GM23338 (cell line): ENCODE results near the gene MAP2K1. TPM values are rescaled to one million over a fixed set of nuclear protein-coding genes. Genes with fewer than 3 reads are reported as not detected.

ENCODE experiments used
- ATAC-seq: fragments of 200-7000 bp; cut with Tn5 transposase; 3 replicates; pipeline ENCODE4 v1.9.1; 2020
- DNase-seq: peaks from one replicate; pipeline ENCODE4 v3.0.0-alpha.2; 2015; ENCODE audit warnings: low spot score
- H2AFZ ChIP-seq: fragments of 200-600 bp; sonication (generic); 2 replicates; pipeline ENCODE4 v1.8.0; 2016; ENCODE audit warnings: antibody characterized with exemption, mild to moderate bottlenecking, moderate library complexity
- H3F3A ChIP-seq: fragments of 200-600 bp; sonication (generic); replicated peaks from 2 replicates; pipeline ENCODE4 v1.8.0; 2017; ENCODE audit warnings: antibody characterized with exemption, mixed run types, low read depth
- H3K27ac ChIP-seq: fragments of 200-600 bp; sonication (generic); 2 replicates; pipeline ENCODE4 v1.6.1; 2016; ENCODE audit warnings: low read depth
- H3K27me3 ChIP-seq: fragments of 200-600 bp; sonication (generic); 2 replicates; pipeline ENCODE4 v1.8.0; 2016; ENCODE audit warnings: mild to moderate bottlenecking, mixed run types, moderate library complexity; ENCODE audit not compliant: insufficient read depth
- H3K36me3 ChIP-seq: fragments of 200-600 bp; sonication (generic); 2 replicates; pipeline ENCODE4 v1.8.0; 2016; ENCODE audit warnings: mild to moderate bottlenecking; ENCODE audit not compliant: insufficient read depth
- H3K4me1 ChIP-seq: fragments of 200-600 bp; sonication (generic); 2 replicates; pipeline ENCODE4 v1.8.0; 2016; ENCODE audit warnings: mild to moderate bottlenecking, moderate library complexity; ENCODE audit not compliant: insufficient read depth
- H3K4me2 ChIP-seq: fragments of 200-600 bp; sonication (generic); 2 replicates; pipeline ENCODE4 v1.7.1; 2017; ENCODE audit warnings: mixed run types
- H3K4me3 ChIP-seq: fragments of 200-600 bp; sonication (generic); 2 replicates; pipeline ENCODE4 v1.6.1; 2016; ENCODE audit warnings: mixed run types
- H3K79me2 ChIP-seq: fragments of 200-600 bp; sonication (generic); replicated peaks from 2 replicates; pipeline ENCODE4 v1.8.0; 2017; ENCODE audit warnings: mild to moderate bottlenecking; ENCODE audit not compliant: insufficient read depth
- H3K9me2 ChIP-seq: fragments of 200-600 bp; sonication (generic); 2 replicates; pipeline ENCODE4 v1.8.0; 2017; ENCODE audit not compliant: insufficient read depth
- H4K20me1 ChIP-seq: fragments of 200-600 bp; sonication (generic); replicated peaks from 2 replicates; pipeline ENCODE4 v1.8.0; 2017; ENCODE audit warnings: mild to moderate bottlenecking; ENCODE audit not compliant: insufficient read depth
- H3K27ac Mint-ChIP-seq: 2 replicates; pipeline ENCODE4 v1.8.0; 2020; ENCODE audit warnings: inconsistent platforms, mild to moderate bottlenecking, moderate library complexity, mixed read lengths
- H3K27me3 Mint-ChIP-seq: 3 replicates; pipeline ENCODE4 v1.8.0; 2022; ENCODE audit warnings: low read depth, mild to moderate bottlenecking, moderate library complexity, mixed read lengths, inconsistent platforms; ENCODE audit not compliant: insufficient read depth, poor library complexity
- H3K36me3 Mint-ChIP-seq: 3 replicates; pipeline ENCODE4 v1.8.0; 2021; ENCODE audit warnings: low read depth, mild to moderate bottlenecking, inconsistent platforms, moderate library complexity, mixed read lengths
- H3K4me1 Mint-ChIP-seq: 3 replicates; pipeline ENCODE4 v1.8.0; 2020; ENCODE audit warnings: mild to moderate bottlenecking, inconsistent platforms, mixed read lengths
- H3K4me3 Mint-ChIP-seq: 3 replicates; pipeline ENCODE4 v1.8.0; 2021; ENCODE audit warnings: moderate library complexity, mild to moderate bottlenecking, inconsistent platforms, mixed read lengths
- H3K9me3 Mint-ChIP-seq: 3 replicates; pipeline ENCODE4 v1.8.0; 2020; ENCODE audit warnings: moderate library complexity, mild to moderate bottlenecking, inconsistent platforms, mixed read lengths
- CREB1 ChIP-seq: fragments of 250-450 bp; sonication (Bioruptor Pico); IDR thresholded peaks from 2 replicates; pipeline ENCODE4 v1.5.0; 2020; ENCODE audit warnings: low read depth, mild to moderate bottlenecking, moderate library complexity
- EZH2 ChIP-seq: fragments of 200-600 bp; sonication (generic); IDR thresholded peaks from one replicate; pipeline ENCODE4 v1.8.0; 2017; ENCODE audit warnings: antibody characterized with exemption, mild to moderate bottlenecking, low read depth; ENCODE audit not compliant: unreplicated experiment
- EZH2phosphoT487 ChIP-seq: fragments of 200-600 bp; sonication (generic); IDR thresholded peaks from one replicate; pipeline ENCODE4 v1.8.1; 2018; ENCODE audit warnings: antibody characterized with exemption; ENCODE audit not compliant: unreplicated experiment
- JUNB ChIP-seq: IDR thresholded peaks from one replicate; pipeline ENCODE4 v1.6.1; 2016; ENCODE audit warnings: antibody characterized with exemption; ENCODE audit not compliant: unreplicated experiment
- STAT1 ChIP-seq: IDR thresholded peaks from one replicate; pipeline ENCODE4 v1.6.1; 2016; ENCODE audit warnings: antibody characterized with exemption; ENCODE audit not compliant: unreplicated experiment
- ZNF114 ChIP-seq: fragments of 250-450 bp; sonication (Bioruptor Pico); IDR thresholded peaks from 2 replicates; pipeline ENCODE4 v1.5.0; 2020; ENCODE audit warnings: mild to moderate bottlenecking, moderate library complexity
- ZNF331 ChIP-seq: fragments of 250-450 bp; sonication (Bioruptor Pico); IDR thresholded peaks from 2 replicates; pipeline ENCODE4 v1.5.0; 2020; ENCODE audit warnings: low read depth, mild to moderate bottlenecking, moderate library complexity
- polyA plus RNA-seq: library from polyadenylated mRNA; unstranded; fragments of >200 nt; fragmentation: Nextera tagmentation; extraction: Ambion mirVana; gene quantifications from 2 replicates; pipeline ENCODE4 v1.2.1, GENCODE V29; 2016
- total RNA-seq: library from RNA; depleted of rRNA; stranded (reverse); fragments of >200 nt; shearing (Covaris generic); gene quantifications from 2 replicates; pipeline ENCODE4 v1.2.3, GENCODE V29; 2014
- TF ChIP-seq, protein P1 (sequence below): IDR thresholded peaks from 2 replicates; pipeline ENCODE4 v1.6.1; 2016; ENCODE audit warnings: antibody characterized with exemption
- TF ChIP-seq, protein P2 (sequence below), 2 experiments: fragments of 200-600 bp in 1 of 2; sonication (generic) in 1 of 2; conservative IDR thresholded peaks; 2 replicates each; pipeline versions ENCODE4 v1.5.1 to v1.6.1; 2016 to 2017; ENCODE audit warnings: antibody characterized with exemption in 2 of 2, low read depth in 2 of 2, mild to moderate bottlenecking in 2 of 2, moderate library complexity in 1 of 2
- TF ChIP-seq, protein P3 (sequence below): fragments of 250-450 bp; sonication (Bioruptor Pico); IDR thresholded peaks from 2 replicates; pipeline ENCODE4 v1.5.0; 2020; ENCODE audit warnings: mild to moderate bottlenecking, moderate library complexity

The MAP2K1 gene
- total and polyA plus RNA-seq, 2 experiments from 2014 or later: 42.0 to 68.5 TPM

DNA sequence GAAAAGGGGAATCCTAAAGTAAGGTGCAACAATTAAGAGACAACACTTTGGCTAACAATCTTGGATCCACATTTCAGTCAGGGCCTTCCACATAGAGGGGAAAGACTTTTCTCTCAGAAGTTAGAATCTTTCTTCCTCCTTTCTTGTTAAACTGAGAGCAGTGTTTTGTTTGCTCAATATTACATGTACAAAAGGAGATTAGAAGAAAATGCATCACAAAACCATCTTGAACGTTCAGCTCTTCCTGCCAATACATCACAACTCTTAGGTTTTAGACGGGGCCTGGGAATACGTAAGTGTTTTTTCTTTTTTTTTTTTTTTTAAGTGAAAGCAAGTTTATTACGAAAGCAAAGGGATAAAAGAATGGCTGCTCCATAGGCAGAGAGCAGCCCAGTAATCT lies 39.1 kb downstream of the MAP2K1 start (continued):
- TF ChIP-seq, protein P1, sequence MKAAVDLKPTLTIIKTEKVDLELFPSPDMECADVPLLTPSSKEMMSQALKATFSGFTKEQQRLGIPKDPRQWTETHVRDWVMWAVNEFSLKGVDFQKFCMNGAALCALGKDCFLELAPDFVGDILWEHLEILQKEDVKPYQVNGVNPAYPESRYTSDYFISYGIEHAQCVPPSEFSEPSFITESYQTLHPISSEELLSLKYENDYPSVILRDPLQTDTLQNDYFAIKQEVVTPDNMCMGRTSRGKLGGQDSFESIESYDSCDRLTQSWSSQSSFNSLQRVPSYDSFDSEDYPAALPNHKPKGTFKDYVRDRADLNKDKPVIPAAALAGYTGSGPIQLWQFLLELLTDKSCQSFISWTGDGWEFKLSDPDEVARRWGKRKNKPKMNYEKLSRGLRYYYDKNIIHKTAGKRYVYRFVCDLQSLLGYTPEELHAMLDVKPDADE: no peak
- TF ChIP-seq CREB1 (CRISPR knock-in tag) (no peak), EZH2 (no peak), STAT1 (no peak), JUNB (no peak)

DNA sequence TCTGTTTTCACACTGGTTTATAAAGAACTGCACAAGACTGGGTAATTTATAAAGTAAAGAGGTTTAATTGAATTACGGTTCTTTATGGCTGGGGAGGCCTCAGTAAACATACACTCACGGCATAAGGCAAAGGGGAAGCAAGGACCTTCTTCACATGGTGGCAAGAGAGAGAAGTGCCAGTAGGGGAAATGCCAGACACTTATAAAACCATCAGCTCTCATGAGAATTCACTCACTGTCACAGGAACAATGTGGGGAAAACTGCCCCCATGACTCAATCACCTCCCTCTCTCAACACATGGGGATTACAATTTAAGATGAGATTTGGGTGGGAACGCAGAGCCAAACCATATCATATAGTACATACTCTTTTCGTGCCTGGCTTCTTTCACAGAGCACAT lies 42.4 kb downstream of the MAP2K1 start:
- H3K4me3 Mint-ChIP-seq: no peak overlapping the region
- H3K4me1 Mint-ChIP-seq: peaks cover 58% of the 10 kb centered on the region
- no peaks in the 10 kb centered on the region; the same call in 2 of the 3 replicates for H3K9me3 Mint-ChIP-seq
- Histone ChIP-seq H3K4me1 (peaks cover 19% of the 10 kb centered on the region), H3K36me3 (no peaks in the 10 kb centered on the region), H3K79me2 (peaks cover 96% of the 10 kb centered on the region), H3K27ac (peak overlapping the region; percentile 60), H3K27me3 (no peaks in the 10 kb centered on the region), H3K4me2 (no peak overlapping the region), H2AFZ (no peak overlapping the region), H3K9me2 (no peaks in the 10 kb centered on the region), H3F3A (0 out of 2 replicates have a peak, but pooled peaks cover 2% of the 10 kb centered on the region), H4K20me1 (peaks cover 52% of the 10 kb centered on the region), H3K4me3 (no peak overlapping the region)
- DNase-seq: no peak
- peaks cover 2% of the 10 kb centered on the region for H3K27me3 Mint-ChIP-seq
- no peak for ATAC-seq
- no peak overlapping the region; the same call in 1 of the 2 replicates for H3K27ac Mint-ChIP-seq
- no peaks in the 10 kb centered on the region for H3K36me3 Mint-ChIP-seq
- TF ChIP-seq CREB1 (CRISPR knock-in tag): no peak
- no peak for TF ChIP-seq JUNB
- TF ChIP-seq STAT1: no peak
- TF ChIP-seq, protein P1: no peak
- TF ChIP-seq, protein P2, sequence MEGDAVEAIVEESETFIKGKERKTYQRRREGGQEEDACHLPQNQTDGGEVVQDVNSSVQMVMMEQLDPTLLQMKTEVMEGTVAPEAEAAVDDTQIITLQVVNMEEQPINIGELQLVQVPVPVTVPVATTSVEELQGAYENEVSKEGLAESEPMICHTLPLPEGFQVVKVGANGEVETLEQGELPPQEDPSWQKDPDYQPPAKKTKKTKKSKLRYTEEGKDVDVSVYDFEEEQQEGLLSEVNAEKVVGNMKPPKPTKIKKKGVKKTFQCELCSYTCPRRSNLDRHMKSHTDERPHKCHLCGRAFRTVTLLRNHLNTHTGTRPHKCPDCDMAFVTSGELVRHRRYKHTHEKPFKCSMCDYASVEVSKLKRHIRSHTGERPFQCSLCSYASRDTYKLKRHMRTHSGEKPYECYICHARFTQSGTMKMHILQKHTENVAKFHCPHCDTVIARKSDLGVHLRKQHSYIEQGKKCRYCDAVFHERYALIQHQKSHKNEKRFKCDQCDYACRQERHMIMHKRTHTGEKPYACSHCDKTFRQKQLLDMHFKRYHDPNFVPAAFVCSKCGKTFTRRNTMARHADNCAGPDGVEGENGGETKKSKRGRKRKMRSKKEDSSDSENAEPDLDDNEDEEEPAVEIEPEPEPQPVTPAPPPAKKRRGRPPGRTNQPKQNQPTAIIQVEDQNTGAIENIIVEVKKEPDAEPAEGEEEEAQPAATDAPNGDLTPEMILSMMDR (conservative IDR thresholded peaks at IDR 0.05; ENCODE audit: low read depth in 2 of 2): no peak
- no peak for TF ChIP-seq EZH2phosphoT487
- TF ChIP-seq ZNF331 (CRISPR knock-in tag): no peak
- TF ChIP-seq, protein P3, sequence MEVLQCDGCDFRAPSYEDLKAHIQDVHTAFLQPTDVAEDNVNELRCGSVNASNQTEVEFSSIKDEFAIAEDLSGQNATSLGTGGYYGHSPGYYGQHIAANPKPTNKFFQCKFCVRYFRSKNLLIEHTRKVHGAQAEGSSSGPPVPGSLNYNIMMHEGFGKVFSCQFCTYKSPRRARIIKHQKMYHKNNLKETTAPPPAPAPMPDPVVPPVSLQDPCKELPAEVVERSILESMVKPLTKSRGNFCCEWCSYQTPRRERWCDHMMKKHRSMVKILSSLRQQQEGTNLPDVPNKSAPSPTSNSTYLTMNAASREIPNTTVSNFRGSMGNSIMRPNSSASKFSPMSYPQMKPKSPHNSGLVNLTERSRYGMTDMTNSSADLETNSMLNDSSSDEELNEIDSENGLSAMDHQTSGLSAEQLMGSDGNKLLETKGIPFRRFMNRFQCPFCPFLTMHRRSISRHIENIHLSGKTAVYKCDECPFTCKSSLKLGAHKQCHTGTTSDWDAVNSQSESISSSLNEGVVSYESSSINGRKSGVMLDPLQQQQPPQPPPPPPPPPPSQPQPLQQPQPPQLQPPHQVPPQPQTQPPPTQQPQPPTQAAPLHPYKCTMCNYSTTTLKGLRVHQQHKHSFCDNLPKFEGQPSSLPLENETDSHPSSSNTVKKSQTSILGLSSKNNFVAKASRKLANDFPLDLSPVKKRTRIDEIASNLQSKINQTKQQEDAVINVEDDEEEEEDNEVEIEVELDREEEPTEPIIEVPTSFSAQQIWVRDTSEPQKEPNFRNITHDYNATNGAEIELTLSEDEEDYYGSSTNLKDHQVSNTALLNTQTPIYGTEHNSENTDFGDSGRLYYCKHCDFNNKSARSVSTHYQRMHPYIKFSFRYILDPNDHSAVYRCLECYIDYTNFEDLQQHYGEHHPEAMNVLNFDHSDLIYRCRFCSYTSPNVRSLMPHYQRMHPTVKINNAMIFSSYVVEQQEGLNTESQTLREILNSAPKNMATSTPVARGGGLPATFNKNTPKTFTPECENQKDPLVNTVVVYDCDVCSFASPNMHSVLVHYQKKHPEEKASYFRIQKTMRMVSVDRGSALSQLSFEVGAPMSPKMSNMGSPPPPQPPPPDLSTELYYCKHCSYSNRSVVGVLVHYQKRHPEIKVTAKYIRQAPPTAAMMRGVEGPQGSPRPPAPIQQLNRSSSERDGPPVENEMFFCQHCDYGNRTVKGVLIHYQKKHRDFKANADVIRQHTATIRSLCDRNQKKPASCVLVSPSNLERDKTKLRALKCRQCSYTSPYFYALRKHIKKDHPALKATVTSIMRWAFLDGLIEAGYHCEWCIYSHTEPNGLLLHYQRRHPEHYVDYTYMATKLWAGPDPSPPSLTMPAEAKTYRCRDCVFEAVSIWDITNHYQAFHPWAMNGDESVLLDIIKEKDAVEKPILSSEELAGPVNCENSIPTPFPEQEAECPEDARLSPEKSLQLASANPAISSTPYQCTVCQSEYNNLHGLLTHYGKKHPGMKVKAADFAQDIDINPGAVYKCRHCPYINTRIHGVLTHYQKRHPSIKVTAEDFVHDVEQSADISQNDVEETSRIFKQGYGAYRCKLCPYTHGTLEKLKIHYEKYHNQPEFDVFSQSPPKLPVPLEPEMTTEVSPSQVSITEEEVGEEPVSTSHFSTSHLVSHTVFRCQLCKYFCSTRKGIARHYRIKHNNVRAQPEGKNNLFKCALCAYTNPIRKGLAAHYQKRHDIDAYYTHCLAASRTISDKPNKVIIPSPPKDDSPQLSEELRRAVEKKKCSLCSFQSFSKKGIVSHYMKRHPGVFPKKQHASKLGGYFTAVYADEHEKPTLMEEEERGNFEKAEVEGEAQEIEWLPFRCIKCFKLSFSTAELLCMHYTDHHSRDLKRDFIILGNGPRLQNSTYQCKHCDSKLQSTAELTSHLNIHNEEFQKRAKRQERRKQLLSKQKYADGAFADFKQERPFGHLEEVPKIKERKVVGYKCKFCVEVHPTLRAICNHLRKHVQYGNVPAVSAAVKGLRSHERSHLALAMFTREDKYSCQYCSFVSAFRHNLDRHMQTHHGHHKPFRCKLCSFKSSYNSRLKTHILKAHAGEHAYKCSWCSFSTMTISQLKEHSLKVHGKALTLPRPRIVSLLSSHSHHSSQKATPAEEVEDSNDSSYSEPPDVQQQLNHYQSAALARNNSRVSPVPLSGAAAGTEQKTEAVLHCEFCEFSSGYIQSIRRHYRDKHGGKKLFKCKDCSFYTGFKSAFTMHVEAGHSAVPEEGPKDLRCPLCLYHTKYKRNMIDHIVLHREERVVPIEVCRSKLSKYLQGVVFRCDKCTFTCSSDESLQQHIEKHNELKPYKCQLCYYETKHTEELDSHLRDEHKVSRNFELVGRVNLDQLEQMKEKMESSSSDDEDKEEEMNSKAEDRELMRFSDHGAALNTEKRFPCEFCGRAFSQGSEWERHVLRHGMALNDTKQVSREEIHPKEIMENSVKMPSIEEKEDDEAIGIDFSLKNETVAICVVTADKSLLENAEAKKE (CRISPR knock-in tag): no peak
- no peak for TF ChIP-seq ZNF114 (CRISPR knock-in tag)
- no peak for TF ChIP-seq EZH2
